HCT116 (cell line): Measurements from ENCODE around the gene KCNE5. TPM values are rescaled to one million over a fixed set of nuclear protein-coding genes. Genes with fewer than 3 reads are reported as not detected.

Source experiments
- ATAC-seq: fragments of 200-7000 bp; cut with Tn5 transposase; 2 replicates; pipeline ENCODE4 v1.9.1; 2020; ENCODE audit warnings: mild to moderate bottlenecking, moderate library complexity
- Bru-seq: library from RNA; stranded (reverse); fragments of 400-500 nt; gene quantifications from one replicate; lab custom pipeline; 2021; lab: Mats Ljungman, UMichigan
- BruChase-seq, 2 experiments: library from RNA; stranded (reverse); fragments of 400-500 nt; gene quantifications; one replicate each; lab custom pipeline; 2021; lab: Mats Ljungman, UMichigan
- BruUV-seq: library from RNA; stranded (reverse); fragments of 400-500 nt; replicated peaks from 2 replicates; lab custom pipeline; 2021; lab: Mats Ljungman, UMichigan
- CTCF ChIA-PET: fragments of 300-600 bp; sonication (Branson Sonifier 250); formaldehyde crosslinking; loops from one replicate; lab custom pipeline; 2021; ENCODE audit warnings: antibody characterized with exemption; lab: Charles Lee
- POLR2A ChIA-PET: fragments of 300-600, 350-600 bp; sonication (Branson Sonifier 250); formaldehyde crosslinking; loops from one replicate; lab custom pipeline; 2021; ENCODE audit warnings: antibody characterized with exemption; lab: Charles Lee
- RAD21 ChIA-PET, 2 experiments: fragments of 300-600 bp; sonication (Branson Sonifier 250); formaldehyde crosslinking; loops; one replicate each; lab custom pipeline; 2023; ENCODE audit warnings: low total read pairs in 2 of 2; ENCODE audit not compliant: uncharacterized antibody in 2 of 2, unreplicated experiment in 2 of 2, low non-redundant PET in 1 of 2; lab: Charles Lee
- DNase-seq: peaks from one replicate; pipeline ENCODE4 v3.0.0-alpha.2; 2010; ENCODE audit warnings: low read depth, low spot score
- H2AFZ ChIP-seq: fragments of 200-600 bp; shearing (Covaris generic), sonication (generic); 2 replicates; pipeline ENCODE4 v1.6.1; 2017; ENCODE audit warnings: low read depth, mixed run types, mixed read lengths, antibody characterized with exemption, low read length; ENCODE audit not compliant: poor library complexity, severe bottlenecking
- H3K27ac ChIP-seq: 2 replicates; pipeline ENCODE4 v1.5.1; 2012; ENCODE audit warnings: low read depth, low read length
- H3K27me3 ChIP-seq: fragments of 200-600 bp; sonication (generic); 2 replicates; pipeline ENCODE4 v1.6.1; 2016; ENCODE audit warnings: mixed run types, low read length, mixed read lengths; ENCODE audit not compliant: insufficient read depth
- H3K36me3 ChIP-seq, 2 experiments: fragments of 200-500 bp in 1 of 2; fragments of 200-600 bp in 1 of 2; sonication (Bioruptor generic) in 1 of 2; sonication (generic) in 1 of 2; 2 replicates each; pipeline versions ENCODE4 v1.5.1 to v1.6.1; 2014 to 2016; ENCODE audit warnings: low read length in 2 of 2, inconsistent platforms in 1 of 2, mixed read lengths in 1 of 2, mixed run types in 1 of 2; ENCODE audit not compliant: insufficient read depth in 2 of 2, control insufficient read depth in 1 of 2
- H3K4me1 ChIP-seq, 2 experiments: fragments of 200-600 bp in 1 of 2; sonication (generic) in 1 of 2; 2 replicates each; pipeline versions ENCODE4 v1.5.1 to v1.6.1; 2012 to 2017; ENCODE audit warnings: low read length in 2 of 2, inconsistent platforms in 1 of 2, mild to moderate bottlenecking in 1 of 2, mixed read lengths in 1 of 2, mixed run types in 1 of 2, moderate library complexity in 1 of 2; ENCODE audit not compliant: insufficient read depth in 2 of 2, control insufficient read depth in 1 of 2
- H3K4me2 ChIP-seq: fragments of 200-600 bp; sonication (generic); 2 replicates; pipeline ENCODE4 v1.6.1; 2017; ENCODE audit warnings: mixed run types, low read length, mixed read lengths
- H3K4me3 ChIP-seq, 2 experiments: fragments of 200-600 bp in 1 of 2; sonication (generic) in 1 of 2; replicated peaks in 1 of 2; 2 replicates each; pipeline ENCODE4 v1.5.1; 2011 to 2016; ENCODE audit warnings: low read length in 2 of 2, control low read depth in 1 of 2, low read depth in 1 of 2, mild to moderate bottlenecking in 1 of 2, mixed read lengths in 1 of 2, mixed run types in 1 of 2
- H3K79me2 ChIP-seq: fragments of 200-600 bp; sonication (generic); 2 replicates; pipeline ENCODE4 v1.6.1; 2017; ENCODE audit warnings: mild to moderate bottlenecking, mixed run types, low read length, moderate library complexity, mixed read lengths; ENCODE audit not compliant: insufficient read depth
- H3K9ac ChIP-seq: fragments of 200-600 bp; sonication (generic); 2 replicates; pipeline ENCODE4 v1.6.1; 2016; ENCODE audit warnings: low read length, mixed read lengths
- H3K9me2 ChIP-seq: fragments of 200-600 bp; sonication (generic), shearing (Covaris generic); 2 replicates; pipeline ENCODE4 v1.6.1; 2017; ENCODE audit warnings: mixed run types, mild to moderate bottlenecking, moderate library complexity; ENCODE audit not compliant: insufficient read depth
- H3K9me3 ChIP-seq, 2 experiments: fragments of 200-500 bp in 1 of 2; fragments of 200-600 bp in 1 of 2; sonication (Bioruptor generic) in 1 of 2; sonication (generic) in 1 of 2; 2 replicates each; pipeline ENCODE4 v1.6.1; 2014 to 2017; ENCODE audit warnings: low read length in 2 of 2, mixed read lengths in 2 of 2, inconsistent platforms in 1 of 2, low read depth in 1 of 2, mild to moderate bottlenecking in 1 of 2, mixed run types in 1 of 2, moderate library complexity in 1 of 2; ENCODE audit not compliant: control insufficient read depth in 1 of 2, insufficient read depth in 1 of 2
- H4K20me1 ChIP-seq: fragments of 200-600 bp; sonication (generic), shearing (Covaris generic); 2 replicates; pipeline ENCODE4 v1.6.1; 2017; ENCODE audit warnings: mixed run types, mild to moderate bottlenecking, moderate library complexity; ENCODE audit not compliant: insufficient read depth
- CBX3 ChIP-seq: IDR thresholded peaks from 2 replicates; pipeline ENCODE4 v1.6.1; 2012; ENCODE audit warnings: low read depth
- CEBPB ChIP-seq: IDR thresholded peaks from 2 replicates; pipeline ENCODE4 v1.6.1; 2012; ENCODE audit warnings: low read depth
- SP1 ChIP-seq: IDR thresholded peaks from 2 replicates; pipeline ENCODE4 v1.6.1; 2012; ENCODE audit warnings: low read depth
- SRF ChIP-seq: IDR thresholded peaks from 2 replicates; pipeline ENCODE4 v1.6.1; 2012; ENCODE audit warnings: low read depth
- YY1 ChIP-seq: IDR thresholded peaks from 2 replicates; pipeline ENCODE4 v1.6.1; 2011; ENCODE audit warnings: low read length, low read depth, moderate library complexity, mild to moderate bottlenecking; ENCODE audit not compliant: insufficient replicate concordance; ENCODE audit errors: extremely low read depth
- intact Hi-C: fragments of 100-400 bp; cut with micrococcal nuclease; formaldehyde crosslinking; loops from 2 replicates; pipeline ENCODE4 v1.10.0; 2022
- long read RNA-seq: library from polyadenylated mRNA; unstranded; transcript quantifications from one replicate; pipeline ENCODE4 v2.0.0, GENCODE V29; 2021; ENCODE audit not compliant: unreplicated experiment
- polyA plus RNA-seq: library from polyadenylated mRNA; unstranded; fragments of >200 nt; gene quantifications from 2 replicates; pipeline ENCODE4 v1.2.1, GENCODE V29; 2012; ENCODE audit warnings: missing spikeins
- total RNA-seq: library from RNA; stranded (reverse); gene quantifications from one replicate; pipeline ENCODE4 v1.2.1, GENCODE V29; 2021; ENCODE audit not compliant: unreplicated experiment
- TF ChIP-seq, protein P1 (sequence below): IDR thresholded peaks from 2 replicates; pipeline ENCODE4 v1.6.1; 2011; ENCODE audit warnings: mild to moderate bottlenecking, low read length, moderate library complexity; ENCODE audit not compliant: insufficient replicate concordance; ENCODE audit errors: extremely low read depth

Gene KCNE5, protein sequence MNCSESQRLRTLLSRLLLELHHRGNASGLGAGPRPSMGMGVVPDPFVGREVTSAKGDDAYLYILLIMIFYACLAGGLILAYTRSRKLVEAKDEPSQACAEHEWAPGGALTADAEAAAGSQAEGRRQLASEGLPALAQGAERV
- total RNA-seq: not detected
- 0.18 and 0.20 TPM in 2 replicates for polyA plus RNA-seq
- Bru-seq, nascent RNA: percentile 30 among the genes with signal in this experiment
- percentile 45 among the genes with signal in this experiment for BruChase-seq, experiment 1, labeled RNA remaining after a 6-hour chase
- percentile 42 among the genes with signal in this experiment for BruChase-seq, experiment 2, labeled RNA remaining after a 2-hour chase
- long read RNA-seq: 0 reads

DNA sequence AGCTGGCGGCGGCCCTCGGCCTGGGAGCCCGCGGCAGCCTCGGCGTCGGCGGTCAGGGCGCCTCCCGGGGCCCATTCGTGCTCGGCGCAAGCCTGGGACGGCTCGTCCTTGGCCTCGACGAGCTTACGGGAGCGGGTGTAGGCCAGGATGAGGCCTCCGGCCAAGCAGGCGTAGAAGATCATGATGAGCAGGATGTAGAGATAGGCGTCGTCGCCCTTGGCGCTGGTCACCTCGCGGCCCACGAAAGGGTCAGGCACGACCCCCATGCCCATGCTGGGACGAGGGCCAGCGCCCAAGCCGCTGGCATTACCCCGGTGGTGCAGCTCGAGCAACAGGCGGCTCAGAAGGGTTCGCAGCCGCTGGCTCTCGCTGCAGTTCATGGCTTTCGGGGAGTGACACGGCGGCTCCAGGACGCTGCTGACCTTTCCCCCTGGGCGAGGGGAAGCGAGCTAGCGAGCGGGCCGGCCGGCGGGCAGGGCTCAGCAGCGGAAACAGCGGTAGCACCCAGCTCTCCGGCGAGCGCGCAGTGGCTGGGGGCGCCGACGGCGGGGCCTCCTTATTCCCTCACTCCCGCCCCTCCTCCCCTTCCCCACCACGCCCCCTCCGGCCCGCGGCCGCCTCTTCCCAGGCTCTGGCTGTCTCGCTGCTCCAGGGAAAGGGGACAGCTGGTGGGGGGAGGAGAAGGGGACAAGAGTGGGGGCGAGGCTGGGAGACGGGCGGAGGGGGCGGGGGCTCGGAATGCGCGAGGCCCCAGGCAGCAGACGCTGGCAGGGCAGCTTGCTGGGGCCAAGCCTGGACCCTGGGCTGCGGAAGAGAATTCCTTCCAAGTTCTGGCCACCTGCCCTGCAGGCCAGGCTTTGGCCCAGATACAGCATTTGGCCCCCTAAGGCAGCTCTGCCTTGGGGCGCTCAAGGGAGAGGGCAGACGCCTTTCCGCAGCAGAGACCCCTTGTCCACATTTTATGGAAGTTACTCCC, at the start of gene KCNE5:
Gene KCNE5 (minus strand): TSS at position 532 of the 976 bp plus-strand sequence. CDS start 152 bp downstream, at position 380.
- no peak within 1 kb of the TSS for H3K4me2 ChIP-seq
- no peaks in the 10 kb centered on the region for H3K4me1 ChIP-seq
- intact Hi-C loops: no loop called here
- DNase-seq (no peak), ATAC-seq (no peak)
- H4K20me1 ChIP-seq: no peaks in the 10 kb centered on the region
- no peaks in the 10 kb centered on the region for H3K79me2 ChIP-seq
- POLR2A ChIA-PET: no interaction called here
- RAD21 ChIA-PET: no interaction called here
- TF ChIP-seq YY1: no peak
- TF ChIP-seq CBX3: no peak
- TF ChIP-seq CEBPB: no peak
- TF ChIP-seq SP1: no peak
- TF ChIP-seq, protein P1, sequence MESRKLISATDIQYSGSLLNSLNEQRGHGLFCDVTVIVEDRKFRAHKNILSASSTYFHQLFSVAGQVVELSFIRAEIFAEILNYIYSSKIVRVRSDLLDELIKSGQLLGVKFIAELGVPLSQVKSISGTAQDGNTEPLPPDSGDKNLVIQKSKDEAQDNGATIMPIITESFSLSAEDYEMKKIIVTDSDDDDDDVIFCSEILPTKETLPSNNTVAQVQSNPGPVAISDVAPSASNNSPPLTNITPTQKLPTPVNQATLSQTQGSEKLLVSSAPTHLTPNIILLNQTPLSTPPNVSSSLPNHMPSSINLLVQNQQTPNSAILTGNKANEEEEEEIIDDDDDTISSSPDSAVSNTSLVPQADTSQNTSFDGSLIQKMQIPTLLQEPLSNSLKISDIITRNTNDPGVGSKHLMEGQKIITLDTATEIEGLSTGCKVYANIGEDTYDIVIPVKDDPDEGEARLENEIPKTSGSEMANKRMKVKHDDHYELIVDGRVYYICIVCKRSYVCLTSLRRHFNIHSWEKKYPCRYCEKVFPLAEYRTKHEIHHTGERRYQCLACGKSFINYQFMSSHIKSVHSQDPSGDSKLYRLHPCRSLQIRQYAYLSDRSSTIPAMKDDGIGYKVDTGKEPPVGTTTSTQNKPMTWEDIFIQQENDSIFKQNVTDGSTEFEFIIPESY: no peak
- TF ChIP-seq SRF: no peak
- H3K9me3 ChIP-seq: no peaks in the 10 kb centered on the region
- no peak within 1 kb of the TSS for H3K9ac ChIP-seq
- no peaks in the 10 kb centered on the region for H3K9me2 ChIP-seq
- H3K4me3 ChIP-seq: no peak within 1 kb of the TSS
- H3K27me3 ChIP-seq: no peaks in the 10 kb centered on the region
- H3K27ac ChIP-seq: no peak within 1 kb of the TSS
- H3K36me3 ChIP-seq: no peaks in the 10 kb centered on the region
- CTCF ChIA-PET: no interaction called here
- H2AFZ ChIP-seq: no peak within 1 kb of the TSS
- BruUV-seq: no TSS peak
